HepG2 (cell line): ENCODE measurements around the gene SRD5A3.
"Not testable (repeated sequence)": the region's sequence is repeated elsewhere in the genome, so short reads cannot be mapped to it uniquely, and the experiment has no call there.

ENCODE experiments used
- CEBPZ ChIP-seq: IDR thresholded peaks from 2 replicates; pipeline ENCODE4 v1.6.1; 2012; ENCODE audit warnings: low read length, improper control_type of control experiment
- MAFK ChIP-seq, 2 experiments: IDR thresholded peaks in 1 of 2; conservative IDR thresholded peaks in 1 of 2; 2 replicates each; pipeline ENCODE4 v1.6.1; 2011; ENCODE audit warnings: improper control_type of control experiment in 2 of 2, low read length in 2 of 2
- POLR2A ChIP-seq, 2 experiments: IDR thresholded peaks; 2 replicates each; pipeline ENCODE4 v1.6.1; 2011; ENCODE audit warnings: low read depth in 2 of 2, low read length in 2 of 2, mild to moderate bottlenecking in 1 of 2, moderate library complexity in 1 of 2; ENCODE audit not compliant: insufficient read depth in 1 of 2
- SMC3 ChIP-seq: IDR thresholded peaks from 2 replicates; pipeline ENCODE4 v1.6.1; 2011; ENCODE audit warnings: low read length, improper control_type of control experiment
- TFDP2 ChIP-seq: sonication (generic); formaldehyde crosslinking; IDR thresholded peaks from 2 replicates; pipeline ENCODE4 v1.4.0; 2020; ENCODE audit warnings: missing genetic modification reagents
- USF2 ChIP-seq, 2 experiments: sonication (generic) in 1 of 2; formaldehyde crosslinking in 1 of 2; IDR thresholded peaks; 2 replicates each; pipeline versions ENCODE4 v1.5.1 to v1.6.1; 2011 to 2020; ENCODE audit warnings: borderline replicate concordance in 1 of 2, low read depth in 1 of 2, low read length in 1 of 2, mild to moderate bottlenecking in 1 of 2, missing genetic modification reagents in 1 of 2, moderate library complexity in 1 of 2
- ZBTB49 ChIP-seq: sonication (generic); formaldehyde crosslinking; IDR thresholded peaks from 2 replicates; pipeline ENCODE4 v1.4.0; 2020; ENCODE audit warnings: missing genetic modification reagents, borderline replicate concordance
- ZNF513 ChIP-seq: sonication (generic); formaldehyde crosslinking; conservative IDR thresholded peaks from 2 replicates; pipeline ENCODE4 v1.5.0; 2020; ENCODE audit warnings: missing genetic modification reagents
- ZNF552 ChIP-seq: sonication (generic); formaldehyde crosslinking; IDR thresholded peaks from 2 replicates; pipeline ENCODE4 v1.9.0; 2022; ENCODE audit warnings: missing genetic modification reagents, mild to moderate bottlenecking, borderline replicate concordance

- TF ChIP-seq ZNF552 (CRISPR knock-in tag); ZNF513 (CRISPR knock-in tag); ZBTB49 (CRISPR knock-in tag); CEBPZ; SMC3; POLR2A (IDR thresholded peaks at IDR 0.05; ENCODE audit: insufficient read depth in 1 of 2, low read depth in 2 of 2, low read length in 2 of 2); TFDP2 (CRISPR knock-in tag); USF2 (IDR thresholded peaks at IDR 0.05; ENCODE audit: low read depth, low read length); USF2 (CRISPR knock-in tag; IDR thresholded peaks at IDR 0.05; ENCODE audit: borderline replicate concordance); MAFK (conservative IDR thresholded peaks at IDR 0.05 in 1 of 2, IDR thresholded peaks at IDR 0.05 in 1 of 2; ENCODE audit: low read length in 2 of 2): not testable (repeated sequence)
Measured at GRCh38 chr4:55353228-55353747, 7.2 kb downstream of the SRD5A3 start.
